Ovary (tissue), 9 donors: ENCODE results near the gene YAE1. TPM values are rescaled to one million over a fixed set of nuclear protein-coding genes. Genes with fewer than 3 reads are reported as not detected.

Source experiments
- DNase-seq, 5 donors: peaks; one replicate each; pipeline ENCODE4 v3.0.0-alpha.2; 2019 to 2020
- H3K27ac ChIP-seq, 2 donors: fragments of 200-600 bp; one replicate each; pipeline versions ENCODE4 v1.5.1 to v1.8.0; 2019 to 2022
- H3K27me3 ChIP-seq: fragments of 200-600 bp; one replicate; pipeline ENCODE4 v1.8.0; 2022
- H3K36me3 ChIP-seq: fragments of 200-600 bp; sonication (generic); one replicate; pipeline ENCODE4 v1.5.1; 2019
- H3K4me1 ChIP-seq: one replicate; pipeline ENCODE4 v1.8.1; 2013; ENCODE audit warnings: mild to moderate bottlenecking, moderate library complexity; ENCODE audit not compliant: insufficient read depth
- H3K4me3 ChIP-seq: fragments of 200-600 bp; sonication (generic); one replicate; pipeline ENCODE4 v1.5.1; 2017
- H3K9me3 ChIP-seq, 2 donors: fragments of 200-600 bp in 1 of 2; sonication (generic) in 1 of 2; one replicate each; pipeline versions ENCODE4 v1.5.1 to v1.8.1; 2013 to 2019; ENCODE audit warnings: mild to moderate bottlenecking in 1 of 2, moderate library complexity in 1 of 2
- EP300 ChIP-seq: sonication (generic); formaldehyde crosslinking; IDR thresholded peaks from one replicate; pipeline ENCODE4 v1.6.1; 2017; ENCODE audit warnings: antibody characterized with exemption
- POLR2A ChIP-seq: fragments of 450-650 bp; IDR thresholded peaks from one replicate; pipeline ENCODE4 v1.6.1; 2017; ENCODE audit warnings: antibody characterized with exemption, mild to moderate bottlenecking, moderate library complexity
- WGBS, 3 donors: extraction: QIAGEN DNeasy Blood & Tissue Kit in 1 of 3; methylation state at CpG; one replicate each; pipeline versions ENCODE4 v1.1.5 to v1.1.7; 2013 to 2017; 5-methylcytosine and 5-hydroxymethylcytosine counted together
- intact Hi-C, 4 donors: fragments of 100-400 bp; cut with DNase I; formaldehyde crosslinking; loops; one replicate each; pipeline versions ENCODE4 v1.11.0 to v1.15.1; 2022 to 2023
- polyA plus RNA-seq, 2 donors: library from polyadenylated mRNA; stranded (reverse); fragments of 200-250 nt in 1 of 2; fragments of 350-450 nt in 1 of 2; fragmentation: Illumina TruSeq in 1 of 2; extraction: RNeasy Lipid Tissue Mini Kit (QIAGEN cat#74804) in 1 of 2; gene quantifications; one replicate each; pipeline ENCODE4 v1.2.3, GENCODE V29; 2013 to 2014
- total RNA-seq, 7 donors: library from RNA; depleted of rRNA in 2 of 7; stranded (reverse); fragments of >200 nt in 2 of 7; fragmentation: NEBNext Ultra II Directional in 3 of 7; extraction: Animal tissue kit (Norgen Biotek cat#: 25700) in 3 of 7; gene quantifications; one replicate each; pipeline versions ENCODE4 v1.1.0 to v1.2.4, GENCODE V29; 2016 to 2023
- TF ChIP-seq, protein P1 (sequence below), 3 donors: fragments of 450-650 bp in 2 of 3; fragments of 200-600 bp in 1 of 3; IDR thresholded peaks; one replicate each; pipeline versions ENCODE4 v1.5.1 to v1.8.0; 2016 to 2022; ENCODE audit warnings: antibody characterized with exemption in 3 of 3, mild to moderate bottlenecking in 1 of 3
- donor health status: DM: no; HTN: no; CAD: no; lungs with moderate emphysema.
- donor health status: DM: no; HTN: no; CAD: no.
- donor health status: Bipolar disorder and iron deficiency.
- donor health status: DM: yes; HTN: yes; CAD: no.
- donor health status: DM: no; HTN: no; CAD: no.
- donor health status: DM: yes; HTN: yes; CAD: no.

YAE1 gene
- total and polyA plus RNA-seq, 9 donors = 21.0 to 33.6 (median 28.5) TPM

GRCh38 chr7:39530971-39531370 lies 35.2 kb upstream of the YAE1 start:
- WGBS, 3 donors = 49 to 67% (median 55%) methylated on average over 7 of the region's 7 CpGs
- intact Hi-C loops = no loop called here
- no peak overlapping the region for H3K27ac ChIP-seq
- TF ChIP-seq EP300 = no peak
- TF ChIP-seq, protein P1, sequence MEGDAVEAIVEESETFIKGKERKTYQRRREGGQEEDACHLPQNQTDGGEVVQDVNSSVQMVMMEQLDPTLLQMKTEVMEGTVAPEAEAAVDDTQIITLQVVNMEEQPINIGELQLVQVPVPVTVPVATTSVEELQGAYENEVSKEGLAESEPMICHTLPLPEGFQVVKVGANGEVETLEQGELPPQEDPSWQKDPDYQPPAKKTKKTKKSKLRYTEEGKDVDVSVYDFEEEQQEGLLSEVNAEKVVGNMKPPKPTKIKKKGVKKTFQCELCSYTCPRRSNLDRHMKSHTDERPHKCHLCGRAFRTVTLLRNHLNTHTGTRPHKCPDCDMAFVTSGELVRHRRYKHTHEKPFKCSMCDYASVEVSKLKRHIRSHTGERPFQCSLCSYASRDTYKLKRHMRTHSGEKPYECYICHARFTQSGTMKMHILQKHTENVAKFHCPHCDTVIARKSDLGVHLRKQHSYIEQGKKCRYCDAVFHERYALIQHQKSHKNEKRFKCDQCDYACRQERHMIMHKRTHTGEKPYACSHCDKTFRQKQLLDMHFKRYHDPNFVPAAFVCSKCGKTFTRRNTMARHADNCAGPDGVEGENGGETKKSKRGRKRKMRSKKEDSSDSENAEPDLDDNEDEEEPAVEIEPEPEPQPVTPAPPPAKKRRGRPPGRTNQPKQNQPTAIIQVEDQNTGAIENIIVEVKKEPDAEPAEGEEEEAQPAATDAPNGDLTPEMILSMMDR (IDR thresholded peaks at IDR 0.05) = no peak
- TF ChIP-seq POLR2A = no peak
- H3K4me1 ChIP-seq = no peaks in the 10 kb centered on the region
- H3K27me3 ChIP-seq = no peaks in the 10 kb centered on the region
- H3K36me3 ChIP-seq = no peaks in the 10 kb centered on the region
- H3K9me3 ChIP-seq = no peaks in the 10 kb centered on the region
- no peak for DNase-seq
- no peak overlapping the region for H3K4me3 ChIP-seq

GRCh38 chr7:39531818-39532217 lies 34.4 kb upstream of the YAE1 start:
- TF ChIP-seq, protein P1 (IDR thresholded peaks at IDR 0.05) = no peak
- TF ChIP-seq EP300 (no peak), POLR2A (no peak)
- H3K36me3 ChIP-seq = no peaks in the 10 kb centered on the region
- no peaks in the 10 kb centered on the region for H3K9me3 ChIP-seq
- 88 to 92% (median 92%) methylated on average over 5 of the region's 5 CpGs for WGBS, 3 donors
- intact Hi-C loops = no loop called here
- DNase-seq = no peak
- H3K4me1 ChIP-seq = no peaks in the 10 kb centered on the region
- no peaks in the 10 kb centered on the region for H3K27me3 ChIP-seq
- no peak overlapping the region for H3K4me3 ChIP-seq
- no peak overlapping the region for H3K27ac ChIP-seq

- TF ChIP-seq EP300 (no peak), POLR2A (no peak)
- TF ChIP-seq, protein P1 (IDR thresholded peaks at IDR 0.05) = no peak
- no peak for DNase-seq
- no peak overlapping the region for H3K27ac ChIP-seq
- H3K36me3 ChIP-seq = no peaks in the 10 kb centered on the region
- no peaks in the 10 kb centered on the region for H3K9me3 ChIP-seq
- no peak overlapping the region for H3K4me3 ChIP-seq
- intact Hi-C loops = no loop called here
- no peaks in the 10 kb centered on the region for H3K27me3 ChIP-seq
- WGBS, 3 donors = 46 to 59% (median 55%) methylated on average over 4 of the region's 4 CpGs
- no peaks in the 10 kb centered on the region for H3K4me1 ChIP-seq
Measured at GRCh38 chr7:39532832-39533231, 33.4 kb upstream of the YAE1 start.

GRCh38 chr7:39534599-39534998 lies 31.6 kb upstream of the YAE1 start:
- H3K27ac ChIP-seq = no peak overlapping the region
- no peaks in the 10 kb centered on the region for H3K27me3 ChIP-seq
- no peaks in the 10 kb centered on the region for H3K36me3 ChIP-seq
- H3K9me3 ChIP-seq = no peaks in the 10 kb centered on the region
- no peaks in the 10 kb centered on the region for H3K4me1 ChIP-seq
- H3K4me3 ChIP-seq = no peak overlapping the region
- intact Hi-C loops = no loop called here
- 66 to 80% (median 66%) methylated on average over 1 of the region's 1 CpG for WGBS, 3 donors
- TF ChIP-seq EP300 (no peak), POLR2A (no peak)
- TF ChIP-seq, protein P1 (IDR thresholded peaks at IDR 0.05) = no peak
- no peak for DNase-seq

GRCh38 chr7:39535064-39535463 lies 31.1 kb upstream of the YAE1 start:
- Histone ChIP-seq H3K4me3 (no peak overlapping the region), H3K27me3 (no peaks in the 10 kb centered on the region), H3K27ac (no peak overlapping the region), H3K9me3 (no peaks in the 10 kb centered on the region), H3K4me1 (no peaks in the 10 kb centered on the region), H3K36me3 (no peaks in the 10 kb centered on the region)
- no peak for DNase-seq
- TF ChIP-seq POLR2A = no peak
- TF ChIP-seq, protein P1 (IDR thresholded peaks at IDR 0.05) = no peak
- no peak for TF ChIP-seq EP300
- intact Hi-C loops = no loop called here
